ENCODE data around the gene RGL1. TPM values are rescaled to one million over a fixed set of nuclear protein-coding genes. Genes with fewer than 3 reads are reported as not detected.

RGL1 gene
- total RNA-seq, 1 donor from 2014 or later: 23.1 TPM

DNA sequence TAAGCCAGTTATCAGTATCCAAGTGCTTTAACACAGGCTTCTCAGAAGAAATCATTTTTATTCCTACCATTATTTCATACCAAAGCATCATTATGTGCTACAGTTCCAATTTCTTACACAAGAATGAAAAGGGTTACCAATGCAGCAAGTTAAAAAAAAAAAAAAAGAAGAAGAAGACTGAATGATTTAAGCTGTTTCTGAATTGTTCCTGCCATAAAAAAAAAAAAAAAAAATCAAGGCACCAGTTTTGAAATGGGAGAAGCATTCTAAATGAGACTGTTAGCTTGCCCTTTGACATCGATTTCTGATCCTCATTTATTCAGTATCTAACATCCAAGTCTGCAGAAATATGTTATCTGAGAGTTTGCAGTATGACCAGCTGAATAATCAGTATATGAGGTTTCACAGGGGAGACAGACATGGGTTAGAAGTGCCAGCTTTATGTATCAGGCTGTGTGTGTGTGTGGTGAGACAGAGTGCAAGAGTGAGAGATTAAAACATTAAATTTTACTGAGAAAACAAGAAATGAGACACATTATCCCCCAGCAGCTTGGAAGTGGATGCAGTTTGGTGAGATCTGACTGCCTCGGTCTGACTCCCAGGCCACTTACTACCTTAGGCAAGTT lies 126.8 kb downstream of the RGL1 start:
- peaks cover 3 to 4% of the 10 kb centered on the region in 2 donors for H3K4me1 ChIP-seq
- H3K4me3 ChIP-seq: peak overlapping the region in 1 of 2 donors; percentile 46
- no peaks in the 10 kb centered on the region for H3K9me3 ChIP-seq
- H3K27me3 ChIP-seq: no peaks in the 10 kb centered on the region
- H3K36me3 ChIP-seq: peaks cover 0 to 8% of the 10 kb centered on the region in 2 donors
- DNase-seq (ENCODE audit: low spot score in 2 of 2): no peak
- intact Hi-C loops (cut with DNase I): no loop called here
- H3K27ac ChIP-seq: peak overlapping the region in 1 of 2 donors; percentile 28
- TF ChIP-seq, protein P1, sequence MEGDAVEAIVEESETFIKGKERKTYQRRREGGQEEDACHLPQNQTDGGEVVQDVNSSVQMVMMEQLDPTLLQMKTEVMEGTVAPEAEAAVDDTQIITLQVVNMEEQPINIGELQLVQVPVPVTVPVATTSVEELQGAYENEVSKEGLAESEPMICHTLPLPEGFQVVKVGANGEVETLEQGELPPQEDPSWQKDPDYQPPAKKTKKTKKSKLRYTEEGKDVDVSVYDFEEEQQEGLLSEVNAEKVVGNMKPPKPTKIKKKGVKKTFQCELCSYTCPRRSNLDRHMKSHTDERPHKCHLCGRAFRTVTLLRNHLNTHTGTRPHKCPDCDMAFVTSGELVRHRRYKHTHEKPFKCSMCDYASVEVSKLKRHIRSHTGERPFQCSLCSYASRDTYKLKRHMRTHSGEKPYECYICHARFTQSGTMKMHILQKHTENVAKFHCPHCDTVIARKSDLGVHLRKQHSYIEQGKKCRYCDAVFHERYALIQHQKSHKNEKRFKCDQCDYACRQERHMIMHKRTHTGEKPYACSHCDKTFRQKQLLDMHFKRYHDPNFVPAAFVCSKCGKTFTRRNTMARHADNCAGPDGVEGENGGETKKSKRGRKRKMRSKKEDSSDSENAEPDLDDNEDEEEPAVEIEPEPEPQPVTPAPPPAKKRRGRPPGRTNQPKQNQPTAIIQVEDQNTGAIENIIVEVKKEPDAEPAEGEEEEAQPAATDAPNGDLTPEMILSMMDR (IDR thresholded peaks at IDR 0.05): no peak

DNA sequence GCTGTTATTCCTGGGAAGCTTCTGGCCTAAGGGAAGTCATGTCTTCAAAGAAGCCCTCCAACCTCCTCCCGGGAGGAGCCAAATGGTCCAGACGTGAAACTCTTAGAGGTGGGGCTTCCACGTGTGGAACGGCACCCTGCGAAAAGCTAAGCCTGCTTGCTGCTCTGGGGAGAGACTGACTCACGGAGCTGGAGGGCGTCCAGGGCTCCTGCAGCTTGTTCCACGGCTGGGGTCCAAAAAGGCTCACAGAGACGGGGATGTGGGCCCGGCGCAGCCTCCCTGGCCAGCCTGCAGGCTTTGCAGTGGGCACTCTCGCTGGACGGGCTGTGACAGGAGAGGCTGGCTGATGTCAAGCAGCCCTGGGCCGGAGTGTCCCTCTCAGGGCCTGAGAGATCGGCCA lies 127.5 kb downstream of the RGL1 start:
- Histone ChIP-seq H3K27me3 (no peaks in the 10 kb centered on the region), H3K9me3 (no peaks in the 10 kb centered on the region), H3K27ac (peak overlapping the region in 1 of 2 donors; percentile 28), H3K4me1 (peaks cover 3 to 4% of the 10 kb centered on the region in 2 donors), H3K36me3 (peaks cover 0 to 3% of the 10 kb centered on the region in 2 donors), H3K4me3 (peak overlapping the region in 1 of 2 donors; percentile 46)
- DNase-seq (ENCODE audit: low spot score in 2 of 2): peak in 1 of 2 donors; percentile 84
- intact Hi-C loops (cut with DNase I): no loop called here
- TF ChIP-seq, protein P1 (IDR thresholded peaks at IDR 0.05): no peak

DNA sequence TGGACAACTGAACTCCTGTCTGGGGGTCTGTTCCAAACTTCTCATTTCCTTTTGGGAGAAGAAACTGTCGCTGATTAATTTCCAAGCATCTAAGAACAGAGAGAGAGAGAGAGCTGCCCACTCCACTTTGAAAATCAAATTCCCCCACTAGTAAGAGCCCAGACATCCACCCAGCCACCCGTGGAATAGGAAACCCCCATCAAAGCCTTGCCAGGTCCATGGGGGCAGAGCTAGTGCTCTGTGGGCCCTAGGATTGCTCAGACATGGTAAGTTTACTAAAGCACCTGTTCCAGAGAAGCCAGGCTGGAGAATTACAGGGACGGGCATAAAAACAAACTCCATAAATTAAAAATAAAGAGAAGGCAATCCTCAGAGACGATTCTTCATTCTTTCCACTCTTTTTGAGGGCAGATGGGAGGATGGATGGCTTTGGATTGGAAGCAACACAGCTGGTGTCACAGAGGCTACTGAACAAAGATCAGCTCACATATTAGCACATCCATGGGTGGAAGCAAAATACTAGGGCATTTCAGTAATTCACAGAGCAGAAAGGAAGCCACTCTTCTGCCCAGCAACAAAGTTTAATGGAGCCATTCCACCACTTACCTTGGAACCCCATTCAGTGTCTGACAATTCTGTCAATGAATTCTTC lies 128.7 kb downstream of the RGL1 start:
- intact Hi-C loops (cut with DNase I): no loop called here
- no peak overlapping the region for H3K4me3 ChIP-seq
- no peak for DNase-seq (ENCODE audit: low spot score in 2 of 2)
- no peak overlapping the region for H3K27ac ChIP-seq
- no peaks in the 10 kb centered on the region for H3K36me3 ChIP-seq
- no peaks in the 10 kb centered on the region for H3K9me3 ChIP-seq
- peaks cover 3 to 4% of the 10 kb centered on the region in 2 donors for H3K4me1 ChIP-seq
- H3K27me3 ChIP-seq: no peaks in the 10 kb centered on the region
- TF ChIP-seq, protein P1 (IDR thresholded peaks at IDR 0.05): no peak

DNA sequence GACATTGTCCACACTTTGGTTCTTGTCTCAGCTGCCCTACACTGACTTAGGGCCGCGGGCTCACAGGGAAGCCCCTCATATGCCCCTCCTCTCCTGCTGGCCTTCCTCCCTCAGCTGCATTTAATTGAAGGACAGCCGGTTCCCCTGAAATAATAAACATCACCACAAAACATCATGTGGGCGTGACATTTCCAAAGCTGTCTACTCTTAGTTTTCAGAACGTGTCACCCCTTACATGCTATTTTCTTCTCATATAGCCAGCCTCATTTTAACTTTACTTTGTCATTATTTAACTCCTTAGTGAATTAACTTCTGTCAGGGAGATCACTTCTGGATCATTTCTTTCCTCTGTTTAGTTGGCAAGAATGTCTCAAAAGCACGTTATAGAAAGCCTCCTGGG lies 129.4 kb downstream of the RGL1 start:
- TF ChIP-seq, protein P1 (IDR thresholded peaks at IDR 0.05): no peak
- DNase-seq (ENCODE audit: low spot score in 2 of 2): no peak
- Histone ChIP-seq H3K27ac (no peak overlapping the region), H3K9me3 (no peaks in the 10 kb centered on the region), H3K36me3 (no peaks in the 10 kb centered on the region), H3K4me3 (no peak overlapping the region), H3K4me1 (peaks cover 3 to 4% of the 10 kb centered on the region in 2 donors), H3K27me3 (no peaks in the 10 kb centered on the region)
- intact Hi-C loops (cut with DNase I): no loop called here

DNA sequence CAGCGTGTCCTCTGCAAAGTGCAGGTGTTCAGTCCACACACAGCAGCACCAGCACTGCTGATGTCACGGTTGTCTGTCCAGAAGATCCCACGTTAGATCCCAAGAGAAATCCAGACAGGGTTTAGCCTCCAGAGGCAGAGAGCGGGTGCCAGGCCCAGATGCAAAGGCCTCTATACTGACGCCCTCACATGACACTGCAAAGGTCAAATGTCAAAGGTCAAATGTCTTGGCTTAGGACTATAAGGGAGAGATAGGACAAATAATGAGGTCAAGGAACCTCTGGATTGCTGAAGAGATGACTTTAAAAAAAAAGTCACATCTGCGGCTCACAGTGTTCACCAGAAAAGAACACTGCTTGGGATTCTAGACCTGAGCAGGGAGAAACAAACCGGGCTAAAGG lies 131.1 kb downstream of the RGL1 start:
- no peaks in the 10 kb centered on the region for H3K27me3 ChIP-seq
- TF ChIP-seq, protein P1 (IDR thresholded peaks at IDR 0.05): no peak
- no peak overlapping the region for H3K27ac ChIP-seq
- intact Hi-C loops (cut with DNase I): no loop called here
- DNase-seq (ENCODE audit: low spot score in 2 of 2): no peak
- no peak overlapping the region for H3K4me3 ChIP-seq
- H3K9me3 ChIP-seq: no peaks in the 10 kb centered on the region
- peaks cover 3 to 4% of the 10 kb centered on the region in 2 donors for H3K4me1 ChIP-seq
- H3K36me3 ChIP-seq: no peaks in the 10 kb centered on the region

Measured in ascending aorta (tissue), 2 donors.